Body of pancreas (tissue), 4 donors: ENCODE results near the gene MT1E.

Experiments
- CTCF ChIP-seq, 7 experiments: fragments of 450-650 bp in 4 of 7; fragments of 200-600 bp in 3 of 7; sonication (generic) in 3 of 7; IDR thresholded peaks; one replicate each; pipeline ENCODE4 v1.5.1; 2016 to 2019; ENCODE audit warnings: antibody characterized with exemption in 7 of 7
- POLR2A ChIP-seq, 3 donors: fragments of 450-650 bp; IDR thresholded peaks; one replicate each; pipeline ENCODE4 v1.6.1; 2016; ENCODE audit warnings: antibody characterized with exemption in 3 of 3, mild to moderate bottlenecking in 2 of 3

DNA sequence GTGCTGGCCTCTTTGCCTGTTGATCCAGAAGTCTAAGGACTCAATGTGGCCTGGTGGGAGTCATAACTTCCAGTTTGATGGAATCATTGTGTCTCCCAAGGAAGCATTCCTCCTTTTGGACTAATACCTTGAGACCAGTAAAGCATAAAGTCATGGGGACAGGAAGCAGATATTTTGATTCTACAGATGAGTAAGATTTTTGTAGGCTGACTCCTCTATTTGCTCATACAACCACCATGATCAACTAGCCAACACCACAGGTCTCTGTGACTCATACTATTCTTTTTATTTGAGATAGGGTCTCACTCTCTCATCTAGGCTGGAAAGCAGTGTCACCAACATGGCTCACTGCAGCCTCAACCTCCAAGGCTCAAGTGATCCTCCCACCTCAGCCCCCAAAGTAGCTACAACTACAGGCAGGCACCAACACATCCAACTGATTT is 11.0 kb upstream of the MT1E start:
- TF ChIP-seq CTCF (IDR thresholded peaks at IDR 0.05) = no peak
- no peak for TF ChIP-seq POLR2A (IDR thresholded peaks at IDR 0.05)
